Left ventricle myocardium inferior (tissue), 1 donor: ENCODE results near the gene NRF1. TPM values are rescaled to one million over a fixed set of nuclear protein-coding genes. Genes with fewer than 3 reads are reported as not detected.
"Not testable (repeated sequence)": the region's sequence is repeated elsewhere in the genome, so short reads cannot be mapped to it uniquely, and the experiment has no call there.

ENCODE experiments used
- DNase-seq: peaks from one replicate; pipeline ENCODE4 v3.0.0-alpha.2; 2020
- H3K27ac ChIP-seq: fragments of 200-600 bp; replicated peaks from 2 replicates; pipeline ENCODE4 v1.8.0; 2021
- H3K27me3 ChIP-seq: fragments of 200-600 bp; 2 replicates; pipeline ENCODE4 v1.8.0; 2021; ENCODE audit warnings: low read depth
- H3K36me3 ChIP-seq: fragments of 200-600 bp; 2 replicates; pipeline ENCODE4 v1.8.0; 2021
- H3K4me1 ChIP-seq: fragments of 200-600 bp; 2 replicates; pipeline ENCODE4 v1.8.0; 2021
- H3K4me3 ChIP-seq: fragments of 200-600 bp; 2 replicates; pipeline ENCODE4 v1.8.0; 2021; ENCODE audit warnings: mild to moderate bottlenecking, moderate library complexity
- H3K9me3 ChIP-seq: fragments of 200-600 bp; replicated peaks from 2 replicates; pipeline ENCODE4 v1.8.0; 2021
- CTCF ChIP-seq: fragments of 200-600 bp; IDR thresholded peaks from 2 replicates; pipeline ENCODE4 v1.8.0; 2021; ENCODE audit warnings: antibody characterized with exemption, mild to moderate bottlenecking, borderline replicate concordance
- intact Hi-C: fragments of 100-400 bp; cut with micrococcal nuclease; formaldehyde crosslinking; loops from one replicate; pipeline ENCODE4 v1.11.0; 2022
- total RNA-seq: library from RNA; stranded (reverse); fragmentation: NEBNext Ultra II Directional; extraction: Animal tissue kit (Norgen Biotek cat#: 25700); gene quantifications from one replicate; pipeline ENCODE4 v1.2.1, GENCODE V29; 2021
- donor health status: DM: no; HTN: yes; CAD: no; lungs with severe emphysema.

NRF1 gene
- total RNA-seq, 1 donor from 2014 or later, result 9.6 TPM

- intact Hi-C loops, result no loop called here
- no peak for DNase-seq
- no peaks in the 10 kb centered on the region for H3K27me3 ChIP-seq
- TF ChIP-seq CTCF, result no peak
- H3K27ac ChIP-seq, result no peak overlapping the region
- H3K4me3 ChIP-seq, result no peak overlapping the region
- H3K36me3 ChIP-seq, result peaks cover 42% of the 10 kb centered on the region
- peaks cover 12% of the 10 kb centered on the region for H3K9me3 ChIP-seq
- H3K4me1 ChIP-seq, result peaks cover 9% of the 10 kb centered on the region
These were observed 59.1 kb downstream of the NRF1 start for GRCh38 chr7:129670656-129671055.

GRCh38 chr7:129671266-129671665 is 59.7 kb downstream of the NRF1 start:
- peaks cover 46% of the 10 kb centered on the region for H3K36me3 ChIP-seq
- no peak for DNase-seq

GRCh38 chr7:129674475-129674874 is 63.0 kb downstream of the NRF1 start:
- Histone ChIP-seq H3K36me3 (peaks cover 66% of the 10 kb centered on the region), H3K9me3 (peaks cover 16% of the 10 kb centered on the region)
- H3K4me3 ChIP-seq, intact Hi-C loops, H3K27ac ChIP-seq, H3K27me3 ChIP-seq, DNase-seq, H3K4me1 ChIP-seq: not testable (repeated sequence)

More at GRCh38 chr7:129671266-129671665, 59.7 kb downstream of the NRF1 start:
- no peaks in the 10 kb centered on the region for H3K27me3 ChIP-seq
- H3K9me3 ChIP-seq, result peaks cover 16% of the 10 kb centered on the region
- no peak for TF ChIP-seq CTCF
- H3K27ac ChIP-seq, result no peak overlapping the region
- H3K4me3 ChIP-seq, result no peak overlapping the region
- intact Hi-C loops, result no loop called here
- peaks cover 9% of the 10 kb centered on the region for H3K4me1 ChIP-seq

GRCh38 chr7:129675521-129675920 is 64.0 kb downstream of the NRF1 start:
- intact Hi-C loops, result no loop called here
- Histone ChIP-seq H3K4me1 (peaks cover 6% of the 10 kb centered on the region), H3K27ac (no peak overlapping the region), H3K9me3 (peaks cover 16% of the 10 kb centered on the region), H3K36me3 (peaks cover 76% of the 10 kb centered on the region), H3K4me3 (no peak overlapping the region), H3K27me3 (no peaks in the 10 kb centered on the region)
- no peak for DNase-seq
- no peak for TF ChIP-seq CTCF

GRCh38 chr7:129676017-129676897 is 64.7 kb downstream of the NRF1 start:
- Histone ChIP-seq H3K4me1 (no peaks in the 10 kb centered on the region), H3K9me3 (peaks cover 16% of the 10 kb centered on the region), H3K27ac (no peak overlapping the region), H3K36me3 (peaks cover 80% of the 10 kb centered on the region), H3K27me3 (no peaks in the 10 kb centered on the region), H3K4me3 (no peak overlapping the region)
- TF ChIP-seq CTCF, result no peak
- intact Hi-C loops, result no loop called here
- DNase-seq, result no peak

GRCh38 chr7:129677796-129678195 is 66.3 kb downstream of the NRF1 start:
- no peaks in the 10 kb centered on the region for H3K27me3 ChIP-seq
- no peak overlapping the region for H3K4me3 ChIP-seq
- H3K36me3 ChIP-seq, result peaks cover 65% of the 10 kb centered on the region
- no peak for TF ChIP-seq CTCF
- no peak overlapping the region for H3K27ac ChIP-seq
- DNase-seq, result no peak
- no peaks in the 10 kb centered on the region for H3K4me1 ChIP-seq
- H3K9me3 ChIP-seq, result peaks cover 16% of the 10 kb centered on the region
- intact Hi-C loops, result no loop called here
